B cell (primary cell): ENCODE results near the gene CFAP54.

Experiments
- CTCF ChIP-seq: fragments of 200-600 bp; IDR thresholded peaks from one replicate; pipeline ENCODE4 v1.8.0; 2022; ENCODE audit warnings: antibody characterized with exemption, mild to moderate bottlenecking
- EZH2 ChIP-seq: IDR thresholded peaks from 2 replicates; pipeline ENCODE4 v1.6.1; 2012; ENCODE audit warnings: borderline replicate concordance, low read depth, mild to moderate bottlenecking, moderate library complexity, low read length; ENCODE audit not compliant: insufficient read depth, poor library complexity, severe bottlenecking

- TF ChIP-seq CTCF (no peak), EZH2 (no peak)
Observed at GRCh38 chr12:96912261-96912660, 422.9 kb downstream of the CFAP54 start.
